ENCODE measurements around the gene VTI1A. TPM values are rescaled to one million over a fixed set of nuclear protein-coding genes. Genes with fewer than 3 reads are reported as not detected.

Gene VTI1A
- total RNA-seq, 6 experiments from 2014 or later = 23.6 to 27.9 (median 24.9) TPM

DNA sequence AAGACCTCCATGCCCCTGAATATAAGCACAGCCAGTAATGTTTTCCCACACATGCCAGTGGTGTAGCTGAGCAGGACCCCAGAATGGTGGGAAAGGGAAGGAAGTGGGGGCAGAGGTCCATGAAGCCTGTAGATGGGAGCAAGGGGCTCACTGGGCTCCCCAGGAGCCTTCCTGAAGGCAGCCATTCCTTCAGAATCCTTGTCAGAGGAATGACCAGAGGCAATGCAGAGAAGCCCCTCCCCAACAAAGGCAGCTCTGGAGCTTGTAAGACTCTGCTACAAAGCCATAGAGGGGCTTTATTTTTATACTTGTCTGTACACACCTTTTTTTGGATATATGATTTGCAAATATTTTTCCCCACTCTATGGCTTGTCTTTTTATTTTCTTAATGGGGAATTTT, 338.1 kb downstream of the VTI1A start:
- peaks cover 27% of the 10 kb centered on the region for H3K36me3 Mint-ChIP-seq (ENCODE audit: low read depth)
- no peak for DNase-seq

GRCh38 chr10:112789248-112789647, 342.2 kb downstream of the VTI1A start:
- TF ChIP-seq, protein P1, sequence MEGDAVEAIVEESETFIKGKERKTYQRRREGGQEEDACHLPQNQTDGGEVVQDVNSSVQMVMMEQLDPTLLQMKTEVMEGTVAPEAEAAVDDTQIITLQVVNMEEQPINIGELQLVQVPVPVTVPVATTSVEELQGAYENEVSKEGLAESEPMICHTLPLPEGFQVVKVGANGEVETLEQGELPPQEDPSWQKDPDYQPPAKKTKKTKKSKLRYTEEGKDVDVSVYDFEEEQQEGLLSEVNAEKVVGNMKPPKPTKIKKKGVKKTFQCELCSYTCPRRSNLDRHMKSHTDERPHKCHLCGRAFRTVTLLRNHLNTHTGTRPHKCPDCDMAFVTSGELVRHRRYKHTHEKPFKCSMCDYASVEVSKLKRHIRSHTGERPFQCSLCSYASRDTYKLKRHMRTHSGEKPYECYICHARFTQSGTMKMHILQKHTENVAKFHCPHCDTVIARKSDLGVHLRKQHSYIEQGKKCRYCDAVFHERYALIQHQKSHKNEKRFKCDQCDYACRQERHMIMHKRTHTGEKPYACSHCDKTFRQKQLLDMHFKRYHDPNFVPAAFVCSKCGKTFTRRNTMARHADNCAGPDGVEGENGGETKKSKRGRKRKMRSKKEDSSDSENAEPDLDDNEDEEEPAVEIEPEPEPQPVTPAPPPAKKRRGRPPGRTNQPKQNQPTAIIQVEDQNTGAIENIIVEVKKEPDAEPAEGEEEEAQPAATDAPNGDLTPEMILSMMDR (IDR thresholded peaks at IDR 0.05) = no peak
- no peak for DNase-seq
- H3K36me3 Mint-ChIP-seq (ENCODE audit: low read depth) = peaks cover 25% of the 10 kb centered on the region
- H3K4me3 Mint-ChIP-seq = no peak overlapping the region
- no peaks in the 10 kb centered on the region for H3K27me3 Mint-ChIP-seq (ENCODE audit: insufficient read depth)
- peaks cover 14% of the 10 kb centered on the region for H3K9me3 Mint-ChIP-seq
- H3K27ac Mint-ChIP-seq = no peak overlapping the region
- H3K4me1 Mint-ChIP-seq (ENCODE audit: low read depth) = peaks cover 19% of the 10 kb centered on the region

More for the DNA sequence above, 338.1 kb downstream of the VTI1A start:
- no peaks in the 10 kb centered on the region for H3K4me1 Mint-ChIP-seq (ENCODE audit: low read depth)
- H3K4me3 Mint-ChIP-seq = no peak overlapping the region
- TF ChIP-seq, protein P1 (IDR thresholded peaks at IDR 0.05) = no peak
- no peaks in the 10 kb centered on the region for H3K27me3 Mint-ChIP-seq (ENCODE audit: insufficient read depth)
- no peak overlapping the region for H3K27ac Mint-ChIP-seq
- peaks cover 10% of the 10 kb centered on the region for H3K9me3 Mint-ChIP-seq

GRCh38 chr10:112790030-112790429, 343.0 kb downstream of the VTI1A start:
- TF ChIP-seq, protein P1 (IDR thresholded peaks at IDR 0.05) = no peak
- DNase-seq = no peak
- peaks cover 14% of the 10 kb centered on the region for H3K9me3 Mint-ChIP-seq
- no peak overlapping the region for H3K4me3 Mint-ChIP-seq
- no peak overlapping the region for H3K27ac Mint-ChIP-seq
- H3K27me3 Mint-ChIP-seq (ENCODE audit: insufficient read depth) = no peaks in the 10 kb centered on the region
- peaks cover 25% of the 10 kb centered on the region for H3K36me3 Mint-ChIP-seq (ENCODE audit: low read depth)
- peaks cover 19% of the 10 kb centered on the region for H3K4me1 Mint-ChIP-seq (ENCODE audit: low read depth)

- peaks cover 14% of the 10 kb centered on the region for H3K9me3 Mint-ChIP-seq
- no peaks in the 10 kb centered on the region for H3K27me3 Mint-ChIP-seq (ENCODE audit: insufficient read depth)
- no peak for DNase-seq
- H3K27ac Mint-ChIP-seq = no peak overlapping the region
- TF ChIP-seq, protein P1 (IDR thresholded peaks at IDR 0.05) = no peak
- H3K36me3 Mint-ChIP-seq (ENCODE audit: low read depth) = peaks cover 25% of the 10 kb centered on the region
- H3K4me1 Mint-ChIP-seq (ENCODE audit: low read depth) = peaks cover 19% of the 10 kb centered on the region
- no peak overlapping the region for H3K4me3 Mint-ChIP-seq
Measured at GRCh38 chr10:112790921-112791320, 343.9 kb downstream of the VTI1A start.

GRCh38 chr10:112791447-112791846, 344.4 kb downstream of the VTI1A start:
- Mint-ChIP-seq H3K27me3 (ENCODE audit: insufficient read depth) (no peaks in the 10 kb centered on the region), H3K36me3 (ENCODE audit: low read depth) (peaks cover 25% of the 10 kb centered on the region), H3K4me3 (no peak overlapping the region), H3K4me1 (ENCODE audit: low read depth) (peaks cover 19% of the 10 kb centered on the region), H3K9me3 (peaks cover 14% of the 10 kb centered on the region), H3K27ac (no peak overlapping the region)
- no peak for DNase-seq
- TF ChIP-seq, protein P1 (IDR thresholded peaks at IDR 0.05) = no peak
